Fibroblast of skin of right biceps (primary cell): ENCODE measurements around the gene SGMS2.
"Not testable (repeated sequence)": the region's sequence is repeated elsewhere in the genome, so short reads cannot be mapped to it uniquely, and the experiment has no call there.

Experiments used
- DNase-seq: peaks from one replicate; pipeline ENCODE4 v3.0.0-alpha.2; 2013

SGMS2 gene

GRCh38 chr4:107916623-107917022 is 91.9 kb downstream of the SGMS2 start:
- DNase-seq, result no peak

GRCh38 chr4:107917500-107917899 is 92.8 kb downstream of the SGMS2 start:
- no peak for DNase-seq

GRCh38 chr4:107922486-107923473 is 98.0 kb downstream of the SGMS2 start:
- no peak for DNase-seq

- DNase-seq, result not testable (repeated sequence)
These were observed 101.0 kb downstream of the SGMS2 start for GRCh38 chr4:107925713-107926112.

- DNase-seq, result not testable (repeated sequence)
These were observed 102.1 kb downstream of the SGMS2 start for GRCh38 chr4:107926875-107927274.

GRCh38 chr4:107930821-107931774 is 106.4 kb downstream of the SGMS2 start, which contains the start of gene CYP2U1:
Gene CYP2U1 (plus strand): TSS chr4:107931549. CDS start chr4:107931644, 95 bp downstream.
- DNase-seq, result peak; percentile 75

- no peak for DNase-seq
These were observed 107.1 kb downstream of the SGMS2 start for GRCh38 chr4:107931775-107932321.

GRCh38 chr4:107935246-107935645 is 110.5 kb downstream of the SGMS2 start:
- peak; percentile 17 for DNase-seq

GRCh38 chr4:107937040-107937439 is 112.3 kb downstream of the SGMS2 start:
- no peak for DNase-seq

GRCh38 chr4:107939307-107939706 is 114.6 kb downstream of the SGMS2 start:
- peak; percentile 71 for DNase-seq

- no peak for DNase-seq
These were observed 121.1 kb downstream of the SGMS2 start for GRCh38 chr4:107945809-107946208.

GRCh38 chr4:107950746-107951540 is 126.2 kb downstream of the SGMS2 start:
- peak; percentile 22 for DNase-seq

- peak; percentile 85 for DNase-seq
These were observed 126.8 kb downstream of the SGMS2 start for GRCh38 chr4:107951551-107951950.

GRCh38 chr4:107956011-107956410 is 131.3 kb downstream of the SGMS2 start:
- no peak for DNase-seq
